ENCODE measurements around the gene ALKBH6. TPM values are rescaled to one million over a fixed set of nuclear protein-coding genes. Genes with fewer than 3 reads are reported as not detected.

Gene ALKBH6
- total and polyA plus RNA-seq, 2 of the 8 experiments (the other 6 are each of a cell fraction or from before 2014, with no cell fraction given), result 19.2 to 33.3 TPM

- TF ChIP-seq ATF3 (IDR thresholded peaks at IDR 0.05; ENCODE audit: insufficient read depth, low read depth, low read length) (no peak), FOSL1 (IDR thresholded peaks at IDR 0.05; ENCODE audit: insufficient read depth, low read depth, low read length) (no peak), POLR2A (IDR thresholded peaks at IDR 0.05; ENCODE audit: control extremely low read depth in 1 of 2, low read depth in 2 of 2, low read length in 2 of 2) (no peak), BRCA1 (IDR thresholded peaks at IDR 0.05; ENCODE audit: low read depth, low read length) (no peak), EP300 (IDR thresholded peaks at IDR 0.05; ENCODE audit: borderline replicate concordance in 1 of 2, low read depth in 2 of 2, low read length in 2 of 2) (no peak), BCL11A (IDR thresholded peaks at IDR 0.05; ENCODE audit: low read depth in 2 of 2, low read length in 2 of 2) (no peak), SIX5 (IDR thresholded peaks at IDR 0.05; ENCODE audit: low read depth, low read length) (no peak), TEAD4 (IDR thresholded peaks at IDR 0.05; ENCODE audit: low read depth, low read length) (no peak)
Observed at GRCh38 chr19:35992907-35993765, 20.9 kb downstream of the ALKBH6 start (continued).
